GM23338 (cell line): Measurements from ENCODE around the gene SIL1. TPM values are rescaled to one million over a fixed set of nuclear protein-coding genes. Genes with fewer than 3 reads are reported as not detected.

ENCODE experiments used
- ATAC-seq: fragments of 200-7000 bp; cut with Tn5 transposase; 3 replicates; pipeline ENCODE4 v1.9.1; 2020
- DNase-seq: peaks from one replicate; pipeline ENCODE4 v3.0.0-alpha.2; 2015; ENCODE audit warnings: low spot score
- H2AFZ ChIP-seq: fragments of 200-600 bp; sonication (generic); 2 replicates; pipeline ENCODE4 v1.8.0; 2016; ENCODE audit warnings: antibody characterized with exemption, mild to moderate bottlenecking, moderate library complexity
- H3F3A ChIP-seq: fragments of 200-600 bp; sonication (generic); replicated peaks from 2 replicates; pipeline ENCODE4 v1.8.0; 2017; ENCODE audit warnings: antibody characterized with exemption, mixed run types, low read depth
- H3K27ac ChIP-seq: fragments of 200-600 bp; sonication (generic); 2 replicates; pipeline ENCODE4 v1.6.1; 2016; ENCODE audit warnings: low read depth
- H3K27me3 ChIP-seq: fragments of 200-600 bp; sonication (generic); 2 replicates; pipeline ENCODE4 v1.8.0; 2016; ENCODE audit warnings: mild to moderate bottlenecking, mixed run types, moderate library complexity; ENCODE audit not compliant: insufficient read depth
- H3K36me3 ChIP-seq: fragments of 200-600 bp; sonication (generic); 2 replicates; pipeline ENCODE4 v1.8.0; 2016; ENCODE audit warnings: mild to moderate bottlenecking; ENCODE audit not compliant: insufficient read depth
- H3K4me1 ChIP-seq: fragments of 200-600 bp; sonication (generic); 2 replicates; pipeline ENCODE4 v1.8.0; 2016; ENCODE audit warnings: mild to moderate bottlenecking, moderate library complexity; ENCODE audit not compliant: insufficient read depth
- H3K4me2 ChIP-seq: fragments of 200-600 bp; sonication (generic); 2 replicates; pipeline ENCODE4 v1.7.1; 2017; ENCODE audit warnings: mixed run types
- H3K4me3 ChIP-seq: fragments of 200-600 bp; sonication (generic); 2 replicates; pipeline ENCODE4 v1.6.1; 2016; ENCODE audit warnings: mixed run types
- H3K79me2 ChIP-seq: fragments of 200-600 bp; sonication (generic); replicated peaks from 2 replicates; pipeline ENCODE4 v1.8.0; 2017; ENCODE audit warnings: mild to moderate bottlenecking; ENCODE audit not compliant: insufficient read depth
- H3K9me2 ChIP-seq: fragments of 200-600 bp; sonication (generic); 2 replicates; pipeline ENCODE4 v1.8.0; 2017; ENCODE audit not compliant: insufficient read depth
- H4K20me1 ChIP-seq: fragments of 200-600 bp; sonication (generic); replicated peaks from 2 replicates; pipeline ENCODE4 v1.8.0; 2017; ENCODE audit warnings: mild to moderate bottlenecking; ENCODE audit not compliant: insufficient read depth
- H3K27ac Mint-ChIP-seq: 2 replicates; pipeline ENCODE4 v1.8.0; 2020; ENCODE audit warnings: inconsistent platforms, mild to moderate bottlenecking, moderate library complexity, mixed read lengths
- H3K27me3 Mint-ChIP-seq: 3 replicates; pipeline ENCODE4 v1.8.0; 2022; ENCODE audit warnings: low read depth, mild to moderate bottlenecking, moderate library complexity, mixed read lengths, inconsistent platforms; ENCODE audit not compliant: insufficient read depth, poor library complexity
- H3K36me3 Mint-ChIP-seq: 3 replicates; pipeline ENCODE4 v1.8.0; 2021; ENCODE audit warnings: low read depth, mild to moderate bottlenecking, inconsistent platforms, moderate library complexity, mixed read lengths
- H3K4me1 Mint-ChIP-seq: 3 replicates; pipeline ENCODE4 v1.8.0; 2020; ENCODE audit warnings: mild to moderate bottlenecking, inconsistent platforms, mixed read lengths
- H3K4me3 Mint-ChIP-seq: 3 replicates; pipeline ENCODE4 v1.8.0; 2021; ENCODE audit warnings: moderate library complexity, mild to moderate bottlenecking, inconsistent platforms, mixed read lengths
- H3K9me3 Mint-ChIP-seq: 3 replicates; pipeline ENCODE4 v1.8.0; 2020; ENCODE audit warnings: moderate library complexity, mild to moderate bottlenecking, inconsistent platforms, mixed read lengths
- CREB1 ChIP-seq: fragments of 250-450 bp; sonication (Bioruptor Pico); IDR thresholded peaks from 2 replicates; pipeline ENCODE4 v1.5.0; 2020; ENCODE audit warnings: low read depth, mild to moderate bottlenecking, moderate library complexity
- EZH2 ChIP-seq: fragments of 200-600 bp; sonication (generic); IDR thresholded peaks from one replicate; pipeline ENCODE4 v1.8.0; 2017; ENCODE audit warnings: antibody characterized with exemption, mild to moderate bottlenecking, low read depth; ENCODE audit not compliant: unreplicated experiment
- EZH2phosphoT487 ChIP-seq: fragments of 200-600 bp; sonication (generic); IDR thresholded peaks from one replicate; pipeline ENCODE4 v1.8.1; 2018; ENCODE audit warnings: antibody characterized with exemption; ENCODE audit not compliant: unreplicated experiment
- JUNB ChIP-seq: IDR thresholded peaks from one replicate; pipeline ENCODE4 v1.6.1; 2016; ENCODE audit warnings: antibody characterized with exemption; ENCODE audit not compliant: unreplicated experiment
- NANOG ChIP-seq: IDR thresholded peaks from 2 replicates; pipeline ENCODE4 v1.6.1; 2016; ENCODE audit warnings: antibody characterized with exemption, borderline replicate concordance
- POLR2AphosphoS5 ChIP-seq: IDR thresholded peaks from 2 replicates; pipeline ENCODE4 v1.6.1; 2016; ENCODE audit warnings: antibody characterized with exemption, low read depth
- STAT1 ChIP-seq: IDR thresholded peaks from one replicate; pipeline ENCODE4 v1.6.1; 2016; ENCODE audit warnings: antibody characterized with exemption; ENCODE audit not compliant: unreplicated experiment
- ZNF114 ChIP-seq: fragments of 250-450 bp; sonication (Bioruptor Pico); IDR thresholded peaks from 2 replicates; pipeline ENCODE4 v1.5.0; 2020; ENCODE audit warnings: mild to moderate bottlenecking, moderate library complexity
- ZNF331 ChIP-seq: fragments of 250-450 bp; sonication (Bioruptor Pico); IDR thresholded peaks from 2 replicates; pipeline ENCODE4 v1.5.0; 2020; ENCODE audit warnings: low read depth, mild to moderate bottlenecking, moderate library complexity
- polyA plus RNA-seq: library from polyadenylated mRNA; unstranded; fragments of >200 nt; fragmentation: Nextera tagmentation; extraction: Ambion mirVana; gene quantifications from 2 replicates; pipeline ENCODE4 v1.2.1, GENCODE V29; 2016
- total RNA-seq: library from RNA; depleted of rRNA; stranded (reverse); fragments of >200 nt; shearing (Covaris generic); gene quantifications from 2 replicates; pipeline ENCODE4 v1.2.3, GENCODE V29; 2014
- TF ChIP-seq, protein P1 (sequence below): IDR thresholded peaks from 2 replicates; pipeline ENCODE4 v1.6.1; 2016; ENCODE audit warnings: antibody characterized with exemption
- TF ChIP-seq, protein P2 (sequence below), 2 experiments: fragments of 200-600 bp in 1 of 2; sonication (generic) in 1 of 2; conservative IDR thresholded peaks; 2 replicates each; pipeline versions ENCODE4 v1.5.1 to v1.6.1; 2016 to 2017; ENCODE audit warnings: antibody characterized with exemption in 2 of 2, low read depth in 2 of 2, mild to moderate bottlenecking in 2 of 2, moderate library complexity in 1 of 2
- TF ChIP-seq, protein P3 (sequence below): IDR thresholded peaks from one replicate; pipeline ENCODE4 v1.6.1; 2018; ENCODE audit warnings: antibody characterized with exemption; ENCODE audit not compliant: unreplicated experiment
- TF ChIP-seq, protein P4 (sequence below): fragments of 250-450 bp; sonication (Bioruptor Pico); IDR thresholded peaks from 2 replicates; pipeline ENCODE4 v1.5.0; 2020; ENCODE audit warnings: mild to moderate bottlenecking, moderate library complexity

Gene SIL1
- total and polyA plus RNA-seq, 2 experiments from 2014 or later = 5.5 to 5.9 TPM

DNA sequence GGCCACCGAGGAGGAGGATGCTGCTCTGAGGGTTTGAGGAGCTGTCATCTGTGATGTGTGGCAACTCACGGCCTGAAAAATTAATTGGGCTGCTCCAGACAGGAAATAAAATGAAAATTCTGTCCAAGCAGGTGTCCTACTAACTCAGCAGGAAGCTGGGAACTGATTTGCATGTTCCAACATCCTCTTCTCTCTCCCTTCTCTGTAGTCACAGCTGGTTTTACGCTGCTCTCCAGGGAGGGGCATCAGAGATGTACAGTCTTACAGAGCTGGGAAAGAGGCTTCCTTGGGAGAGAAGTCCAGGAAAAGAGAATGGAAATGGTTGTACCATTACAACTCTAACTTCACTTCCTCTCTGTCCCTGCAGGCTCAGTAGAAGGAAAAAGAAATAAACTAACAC is 24.2 kb upstream of the SIL1 start:
- Histone ChIP-seq H3K4me3 (no peak overlapping the region), H3F3A (no peaks in the 10 kb centered on the region), H3K79me2 (no peaks in the 10 kb centered on the region), H3K4me2 (no peak overlapping the region), H3K9me2 (no peaks in the 10 kb centered on the region), H3K27me3 (no peaks in the 10 kb centered on the region), H2AFZ (peak overlapping the region; percentile 86), H3K36me3 (no peaks in the 10 kb centered on the region), H4K20me1 (no peaks in the 10 kb centered on the region), H3K27ac (no peak overlapping the region), H3K4me1 (0 out of 2 replicates have a peak, but pooled peaks cover 4% of the 10 kb centered on the region)
- DNase-seq (no peak), ATAC-seq (no peak)
- no peak overlapping the region for H3K27ac Mint-ChIP-seq
- TF ChIP-seq EZH2 (no peak), CREB1 (no peak), POLR2AphosphoS5 (no peak), ZNF331 (CRISPR knock-in tag) (no peak), STAT1 (no peak), ZNF114 (CRISPR knock-in tag) (no peak), EZH2phosphoT487 (no peak), JUNB (no peak), NANOG (no peak)
- TF ChIP-seq, protein P1, sequence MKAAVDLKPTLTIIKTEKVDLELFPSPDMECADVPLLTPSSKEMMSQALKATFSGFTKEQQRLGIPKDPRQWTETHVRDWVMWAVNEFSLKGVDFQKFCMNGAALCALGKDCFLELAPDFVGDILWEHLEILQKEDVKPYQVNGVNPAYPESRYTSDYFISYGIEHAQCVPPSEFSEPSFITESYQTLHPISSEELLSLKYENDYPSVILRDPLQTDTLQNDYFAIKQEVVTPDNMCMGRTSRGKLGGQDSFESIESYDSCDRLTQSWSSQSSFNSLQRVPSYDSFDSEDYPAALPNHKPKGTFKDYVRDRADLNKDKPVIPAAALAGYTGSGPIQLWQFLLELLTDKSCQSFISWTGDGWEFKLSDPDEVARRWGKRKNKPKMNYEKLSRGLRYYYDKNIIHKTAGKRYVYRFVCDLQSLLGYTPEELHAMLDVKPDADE = no peak
- TF ChIP-seq, protein P2, sequence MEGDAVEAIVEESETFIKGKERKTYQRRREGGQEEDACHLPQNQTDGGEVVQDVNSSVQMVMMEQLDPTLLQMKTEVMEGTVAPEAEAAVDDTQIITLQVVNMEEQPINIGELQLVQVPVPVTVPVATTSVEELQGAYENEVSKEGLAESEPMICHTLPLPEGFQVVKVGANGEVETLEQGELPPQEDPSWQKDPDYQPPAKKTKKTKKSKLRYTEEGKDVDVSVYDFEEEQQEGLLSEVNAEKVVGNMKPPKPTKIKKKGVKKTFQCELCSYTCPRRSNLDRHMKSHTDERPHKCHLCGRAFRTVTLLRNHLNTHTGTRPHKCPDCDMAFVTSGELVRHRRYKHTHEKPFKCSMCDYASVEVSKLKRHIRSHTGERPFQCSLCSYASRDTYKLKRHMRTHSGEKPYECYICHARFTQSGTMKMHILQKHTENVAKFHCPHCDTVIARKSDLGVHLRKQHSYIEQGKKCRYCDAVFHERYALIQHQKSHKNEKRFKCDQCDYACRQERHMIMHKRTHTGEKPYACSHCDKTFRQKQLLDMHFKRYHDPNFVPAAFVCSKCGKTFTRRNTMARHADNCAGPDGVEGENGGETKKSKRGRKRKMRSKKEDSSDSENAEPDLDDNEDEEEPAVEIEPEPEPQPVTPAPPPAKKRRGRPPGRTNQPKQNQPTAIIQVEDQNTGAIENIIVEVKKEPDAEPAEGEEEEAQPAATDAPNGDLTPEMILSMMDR (conservative IDR thresholded peaks at IDR 0.05; ENCODE audit: low read depth in 2 of 2) = no peak
- TF ChIP-seq, protein P3, sequence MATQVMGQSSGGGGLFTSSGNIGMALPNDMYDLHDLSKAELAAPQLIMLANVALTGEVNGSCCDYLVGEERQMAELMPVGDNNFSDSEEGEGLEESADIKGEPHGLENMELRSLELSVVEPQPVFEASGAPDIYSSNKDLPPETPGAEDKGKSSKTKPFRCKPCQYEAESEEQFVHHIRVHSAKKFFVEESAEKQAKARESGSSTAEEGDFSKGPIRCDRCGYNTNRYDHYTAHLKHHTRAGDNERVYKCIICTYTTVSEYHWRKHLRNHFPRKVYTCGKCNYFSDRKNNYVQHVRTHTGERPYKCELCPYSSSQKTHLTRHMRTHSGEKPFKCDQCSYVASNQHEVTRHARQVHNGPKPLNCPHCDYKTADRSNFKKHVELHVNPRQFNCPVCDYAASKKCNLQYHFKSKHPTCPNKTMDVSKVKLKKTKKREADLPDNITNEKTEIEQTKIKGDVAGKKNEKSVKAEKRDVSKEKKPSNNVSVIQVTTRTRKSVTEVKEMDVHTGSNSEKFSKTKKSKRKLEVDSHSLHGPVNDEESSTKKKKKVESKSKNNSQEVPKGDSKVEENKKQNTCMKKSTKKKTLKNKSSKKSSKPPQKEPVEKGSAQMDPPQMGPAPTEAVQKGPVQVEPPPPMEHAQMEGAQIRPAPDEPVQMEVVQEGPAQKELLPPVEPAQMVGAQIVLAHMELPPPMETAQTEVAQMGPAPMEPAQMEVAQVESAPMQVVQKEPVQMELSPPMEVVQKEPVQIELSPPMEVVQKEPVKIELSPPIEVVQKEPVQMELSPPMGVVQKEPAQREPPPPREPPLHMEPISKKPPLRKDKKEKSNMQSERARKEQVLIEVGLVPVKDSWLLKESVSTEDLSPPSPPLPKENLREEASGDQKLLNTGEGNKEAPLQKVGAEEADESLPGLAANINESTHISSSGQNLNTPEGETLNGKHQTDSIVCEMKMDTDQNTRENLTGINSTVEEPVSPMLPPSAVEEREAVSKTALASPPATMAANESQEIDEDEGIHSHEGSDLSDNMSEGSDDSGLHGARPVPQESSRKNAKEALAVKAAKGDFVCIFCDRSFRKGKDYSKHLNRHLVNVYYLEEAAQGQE = no peak
- TF ChIP-seq, protein P4, sequence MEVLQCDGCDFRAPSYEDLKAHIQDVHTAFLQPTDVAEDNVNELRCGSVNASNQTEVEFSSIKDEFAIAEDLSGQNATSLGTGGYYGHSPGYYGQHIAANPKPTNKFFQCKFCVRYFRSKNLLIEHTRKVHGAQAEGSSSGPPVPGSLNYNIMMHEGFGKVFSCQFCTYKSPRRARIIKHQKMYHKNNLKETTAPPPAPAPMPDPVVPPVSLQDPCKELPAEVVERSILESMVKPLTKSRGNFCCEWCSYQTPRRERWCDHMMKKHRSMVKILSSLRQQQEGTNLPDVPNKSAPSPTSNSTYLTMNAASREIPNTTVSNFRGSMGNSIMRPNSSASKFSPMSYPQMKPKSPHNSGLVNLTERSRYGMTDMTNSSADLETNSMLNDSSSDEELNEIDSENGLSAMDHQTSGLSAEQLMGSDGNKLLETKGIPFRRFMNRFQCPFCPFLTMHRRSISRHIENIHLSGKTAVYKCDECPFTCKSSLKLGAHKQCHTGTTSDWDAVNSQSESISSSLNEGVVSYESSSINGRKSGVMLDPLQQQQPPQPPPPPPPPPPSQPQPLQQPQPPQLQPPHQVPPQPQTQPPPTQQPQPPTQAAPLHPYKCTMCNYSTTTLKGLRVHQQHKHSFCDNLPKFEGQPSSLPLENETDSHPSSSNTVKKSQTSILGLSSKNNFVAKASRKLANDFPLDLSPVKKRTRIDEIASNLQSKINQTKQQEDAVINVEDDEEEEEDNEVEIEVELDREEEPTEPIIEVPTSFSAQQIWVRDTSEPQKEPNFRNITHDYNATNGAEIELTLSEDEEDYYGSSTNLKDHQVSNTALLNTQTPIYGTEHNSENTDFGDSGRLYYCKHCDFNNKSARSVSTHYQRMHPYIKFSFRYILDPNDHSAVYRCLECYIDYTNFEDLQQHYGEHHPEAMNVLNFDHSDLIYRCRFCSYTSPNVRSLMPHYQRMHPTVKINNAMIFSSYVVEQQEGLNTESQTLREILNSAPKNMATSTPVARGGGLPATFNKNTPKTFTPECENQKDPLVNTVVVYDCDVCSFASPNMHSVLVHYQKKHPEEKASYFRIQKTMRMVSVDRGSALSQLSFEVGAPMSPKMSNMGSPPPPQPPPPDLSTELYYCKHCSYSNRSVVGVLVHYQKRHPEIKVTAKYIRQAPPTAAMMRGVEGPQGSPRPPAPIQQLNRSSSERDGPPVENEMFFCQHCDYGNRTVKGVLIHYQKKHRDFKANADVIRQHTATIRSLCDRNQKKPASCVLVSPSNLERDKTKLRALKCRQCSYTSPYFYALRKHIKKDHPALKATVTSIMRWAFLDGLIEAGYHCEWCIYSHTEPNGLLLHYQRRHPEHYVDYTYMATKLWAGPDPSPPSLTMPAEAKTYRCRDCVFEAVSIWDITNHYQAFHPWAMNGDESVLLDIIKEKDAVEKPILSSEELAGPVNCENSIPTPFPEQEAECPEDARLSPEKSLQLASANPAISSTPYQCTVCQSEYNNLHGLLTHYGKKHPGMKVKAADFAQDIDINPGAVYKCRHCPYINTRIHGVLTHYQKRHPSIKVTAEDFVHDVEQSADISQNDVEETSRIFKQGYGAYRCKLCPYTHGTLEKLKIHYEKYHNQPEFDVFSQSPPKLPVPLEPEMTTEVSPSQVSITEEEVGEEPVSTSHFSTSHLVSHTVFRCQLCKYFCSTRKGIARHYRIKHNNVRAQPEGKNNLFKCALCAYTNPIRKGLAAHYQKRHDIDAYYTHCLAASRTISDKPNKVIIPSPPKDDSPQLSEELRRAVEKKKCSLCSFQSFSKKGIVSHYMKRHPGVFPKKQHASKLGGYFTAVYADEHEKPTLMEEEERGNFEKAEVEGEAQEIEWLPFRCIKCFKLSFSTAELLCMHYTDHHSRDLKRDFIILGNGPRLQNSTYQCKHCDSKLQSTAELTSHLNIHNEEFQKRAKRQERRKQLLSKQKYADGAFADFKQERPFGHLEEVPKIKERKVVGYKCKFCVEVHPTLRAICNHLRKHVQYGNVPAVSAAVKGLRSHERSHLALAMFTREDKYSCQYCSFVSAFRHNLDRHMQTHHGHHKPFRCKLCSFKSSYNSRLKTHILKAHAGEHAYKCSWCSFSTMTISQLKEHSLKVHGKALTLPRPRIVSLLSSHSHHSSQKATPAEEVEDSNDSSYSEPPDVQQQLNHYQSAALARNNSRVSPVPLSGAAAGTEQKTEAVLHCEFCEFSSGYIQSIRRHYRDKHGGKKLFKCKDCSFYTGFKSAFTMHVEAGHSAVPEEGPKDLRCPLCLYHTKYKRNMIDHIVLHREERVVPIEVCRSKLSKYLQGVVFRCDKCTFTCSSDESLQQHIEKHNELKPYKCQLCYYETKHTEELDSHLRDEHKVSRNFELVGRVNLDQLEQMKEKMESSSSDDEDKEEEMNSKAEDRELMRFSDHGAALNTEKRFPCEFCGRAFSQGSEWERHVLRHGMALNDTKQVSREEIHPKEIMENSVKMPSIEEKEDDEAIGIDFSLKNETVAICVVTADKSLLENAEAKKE = no peak
- peaks cover 9% of the 10 kb centered on the region; the same call in 2 of the 3 replicates for H3K9me3 Mint-ChIP-seq
- H3K27me3 Mint-ChIP-seq = no peaks in the 10 kb centered on the region
- H3K4me1 Mint-ChIP-seq = peaks cover 6% of the 10 kb centered on the region
- peaks cover 8% of the 10 kb centered on the region; the same call in 2 of the 3 replicates for H3K36me3 Mint-ChIP-seq
- H3K4me3 Mint-ChIP-seq = no peak overlapping the region
